Mononuclear cell (primary cell): ENCODE data around the gene PIGBOS1. TPM values are rescaled to one million over a fixed set of nuclear protein-coding genes. Genes with fewer than 3 reads are reported as not detected.
"Not testable (repeated sequence)": the region's sequence is repeated elsewhere in the genome, so short reads cannot be mapped to it uniquely, and the experiment has no call there.

Experiments
- H3K27me3 ChIP-seq: 2 replicates; pipeline ENCODE4 v1.6.0; 2011; ENCODE audit warnings: low read length, control low read depth; ENCODE audit not compliant: insufficient read depth
- H3K4me1 ChIP-seq: 2 replicates; pipeline ENCODE4 v1.5.1; 2011; ENCODE audit warnings: mild to moderate bottlenecking, low read length, control low read depth; ENCODE audit not compliant: insufficient read depth
- H3K4me3 ChIP-seq: 2 replicates; pipeline ENCODE4 v1.5.1; 2011; ENCODE audit warnings: mild to moderate bottlenecking, low read length, moderate library complexity
- H3K9me3 ChIP-seq: 2 replicates; pipeline ENCODE4 v1.5.1; 2011; ENCODE audit warnings: low read depth, mild to moderate bottlenecking, control low read depth, low read length
- total RNA-seq: library from RNA; depleted of rRNA; stranded (reverse); fragments of >200 nt; gene quantifications from one replicate; pipeline ENCODE4 v1.2.3, GENCODE V29; 2012

The PIGBOS1 gene
- total RNA-seq, 1 donor: 8.9 TPM

DNA sequence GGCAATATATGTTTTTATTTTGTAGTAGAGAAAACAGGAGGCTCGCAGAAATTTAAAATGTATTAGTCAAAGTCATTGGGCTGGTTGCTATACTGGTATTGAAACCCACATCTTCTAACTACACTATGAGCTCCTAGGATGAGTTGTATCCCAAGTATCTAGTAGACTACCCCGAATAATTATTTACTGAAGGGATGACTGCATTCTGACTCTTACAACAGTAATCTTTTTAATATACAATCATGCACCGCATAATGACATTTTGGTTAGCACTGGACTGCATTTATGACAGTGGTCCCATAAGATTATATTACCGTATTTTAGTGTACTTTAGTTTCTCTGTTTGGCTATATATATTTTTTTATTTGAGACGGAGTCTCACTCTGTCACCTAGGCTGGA, 15.4 kb upstream of the PIGBOS1 start:
- Histone ChIP-seq H3K4me3 (no peak overlapping the region), H3K4me1 (no peaks in the 10 kb centered on the region), H3K9me3 (no peaks in the 10 kb centered on the region), H3K27me3 (no peaks in the 10 kb centered on the region)

DNA sequence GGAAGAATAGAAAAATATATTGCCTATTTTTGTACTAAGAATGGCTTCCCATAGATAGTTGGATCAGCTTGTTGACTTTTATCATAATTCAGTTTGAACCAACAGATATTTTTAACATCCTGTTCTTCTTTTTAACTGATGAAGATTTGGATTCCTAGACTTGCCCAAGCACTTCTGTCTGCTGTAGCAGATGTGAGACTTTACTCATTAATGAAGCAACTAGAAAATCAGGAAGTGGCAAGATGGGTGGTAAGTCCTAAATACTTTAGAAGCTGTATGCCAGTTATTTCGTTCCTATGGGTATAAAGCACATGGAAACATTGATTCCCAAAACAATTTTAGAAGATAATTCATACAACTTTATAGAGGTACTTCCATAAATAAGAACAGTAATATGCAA, 8.5 kb upstream of the PIGBOS1 start:
- Histone ChIP-seq H3K4me1 (peaks cover 29% of the 10 kb centered on the region), H3K4me3 (no peak overlapping the region), H3K27me3 (no peaks in the 10 kb centered on the region), H3K9me3 (no peaks in the 10 kb centered on the region)

- no peak overlapping the region for H3K4me3 ChIP-seq
- H3K27me3 ChIP-seq: no peaks in the 10 kb centered on the region
- H3K4me1 ChIP-seq: peaks cover 54% of the 10 kb centered on the region
- no peaks in the 10 kb centered on the region for H3K9me3 ChIP-seq
Measured at GRCh38 chr15:55322467-55322866, 3.5 kb upstream of the PIGBOS1 start.

DNA sequence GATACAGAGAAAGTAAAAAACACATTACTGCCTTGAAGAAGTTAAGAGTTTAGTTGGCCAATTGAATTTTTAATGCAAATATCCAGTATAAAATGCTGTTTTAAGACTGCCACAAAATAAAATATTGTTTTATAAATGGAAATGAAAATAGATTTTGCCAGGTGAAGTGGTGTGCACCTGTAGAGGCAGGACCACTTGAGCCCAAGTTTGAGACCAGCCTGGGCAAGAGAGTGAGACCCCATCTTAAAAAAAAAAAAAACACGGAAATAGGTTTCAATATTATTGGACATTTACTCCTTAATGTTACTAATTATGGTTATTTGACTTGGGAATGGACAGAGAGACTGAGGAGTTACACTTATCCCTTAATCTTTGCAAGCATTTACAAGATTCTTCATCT, 2.0 kb upstream of the PIGBOS1 start:
- Histone ChIP-seq H3K9me3 (no peaks in the 10 kb centered on the region), H3K27me3 (no peaks in the 10 kb centered on the region), H3K4me1 (peaks cover 52% of the 10 kb centered on the region), H3K4me3 (no peak overlapping the region)

- Histone ChIP-seq H3K9me3 (no peaks in the 10 kb centered on the region), H3K4me1 (peaks cover 56% of the 10 kb centered on the region), H3K27me3 (no peaks in the 10 kb centered on the region), H3K4me3 (peak overlapping the region; percentile 1)
Measured at GRCh38 chr15:55320238-55320550, 1.3 kb upstream of the PIGBOS1 start.

DNA sequence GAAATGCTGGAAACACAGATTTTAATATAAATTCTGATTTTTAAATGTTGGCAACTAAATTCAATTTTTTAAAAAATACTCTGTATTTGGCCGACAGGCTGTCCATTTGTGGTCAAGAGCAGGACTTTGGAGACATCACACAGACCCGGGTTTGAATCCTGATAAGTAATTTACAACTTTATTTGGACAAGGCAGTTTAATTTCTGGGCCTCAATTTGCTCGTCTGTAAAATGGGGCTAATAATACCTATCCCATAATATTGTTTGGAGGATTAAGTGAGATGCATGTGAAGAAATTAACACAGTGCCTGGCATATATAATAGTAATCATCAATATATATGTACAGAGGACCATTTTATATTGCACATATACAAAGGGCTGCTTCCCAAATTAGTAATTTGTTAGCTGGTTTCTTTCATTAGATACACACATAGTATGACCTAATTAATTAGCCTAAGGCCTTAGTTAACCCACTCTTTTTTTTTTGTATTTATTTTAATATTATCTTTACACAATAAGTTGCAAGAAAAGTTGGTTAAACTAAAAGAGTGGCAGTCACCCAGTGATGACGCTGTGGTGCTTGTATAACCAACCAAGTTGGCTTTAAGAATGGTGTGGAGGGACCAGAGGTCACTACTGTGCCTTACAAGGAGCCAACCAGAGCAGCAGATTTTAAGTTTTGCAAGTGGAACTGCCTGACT, 764 bp upstream of the PIGBOS1 start:
- Histone ChIP-seq H3K4me3 (peak overlapping the region; percentile 99), H3K4me1 (peaks cover 56% of the 10 kb centered on the region), H3K27me3 (no peaks in the 10 kb centered on the region), H3K9me3 (no peaks in the 10 kb centered on the region)

DNA sequence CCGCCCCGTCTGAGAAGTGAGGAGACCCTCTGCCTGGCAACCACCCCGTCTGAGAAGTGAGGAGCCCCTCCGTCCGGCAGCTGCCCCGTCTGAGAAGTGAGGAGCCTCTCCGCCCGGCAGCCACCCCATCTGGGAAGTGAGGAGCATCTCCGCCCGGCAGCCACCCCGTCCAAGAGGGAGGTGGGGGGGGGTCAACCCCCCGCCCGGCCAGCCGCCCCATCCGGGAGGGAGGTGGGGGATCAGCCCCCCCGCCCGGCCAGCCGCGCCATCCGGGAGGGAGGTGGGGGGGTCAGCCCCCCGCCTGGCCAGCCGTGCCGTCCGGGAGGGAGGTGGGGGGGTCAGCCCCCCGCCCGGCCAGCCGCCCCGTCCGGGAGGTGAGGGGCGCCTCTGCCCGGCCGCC, 16.1 kb downstream of the PIGBOS1 start:
- H3K4me1 ChIP-seq, H3K4me3 ChIP-seq, H3K9me3 ChIP-seq, H3K27me3 ChIP-seq: not testable (repeated sequence)

DNA sequence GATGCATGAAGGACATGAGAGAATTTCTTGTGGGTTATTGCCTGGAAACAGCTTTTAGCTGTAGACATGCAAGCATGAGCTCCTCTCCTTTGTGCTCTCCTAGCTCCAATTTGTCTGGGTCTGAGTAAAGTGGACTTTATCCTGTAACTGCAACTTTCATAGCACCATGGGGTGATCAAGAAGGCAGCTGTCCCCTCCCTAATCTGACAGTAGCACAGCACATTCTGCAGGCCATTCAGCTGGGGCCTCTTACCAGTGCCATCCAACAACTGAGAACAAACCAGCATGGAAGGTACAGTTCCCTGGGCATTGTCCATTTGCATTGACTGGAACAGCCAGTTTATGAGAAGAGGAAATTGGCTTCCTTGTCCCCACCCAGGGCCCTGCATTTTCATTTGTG, 21.6 kb downstream of the PIGBOS1 start:
- Histone ChIP-seq H3K9me3 (no peaks in the 10 kb centered on the region), H3K4me1 (peaks cover 15% of the 10 kb centered on the region), H3K4me3 (no peak overlapping the region), H3K27me3 (no peaks in the 10 kb centered on the region)

GRCh38 chr15:55290528-55291057, 28.3 kb downstream of the PIGBOS1 start:
- Histone ChIP-seq H3K27me3 (no peaks in the 10 kb centered on the region), H3K4me1 (peaks cover 48% of the 10 kb centered on the region), H3K4me3 (peak overlapping the region; percentile 95), H3K9me3 (no peaks in the 10 kb centered on the region)

- Histone ChIP-seq H3K4me3 (peak within 1 kb of the TSS; percentile 95), H3K9me3 (no peaks in the 10 kb centered on the region), H3K4me1 (peaks cover 55% of the 10 kb centered on the region), H3K27me3 (no peaks in the 10 kb centered on the region)
Measured at GRCh38 chr15:55289746-55290527, 29.0 kb downstream of the PIGBOS1 start, which contains the start of gene RAB27A. Gene RAB27A, minus strand, starts transcription at chr15:55289813. Its CDS starts 54,879 bp downstream, at chr15:55234934.

GRCh38 chr15:55289011-55289745, 29.7 kb downstream of the PIGBOS1 start:
- Histone ChIP-seq H3K27me3 (no peaks in the 10 kb centered on the region), H3K9me3 (no peaks in the 10 kb centered on the region), H3K4me3 (peak overlapping the region; percentile 95), H3K4me1 (peaks cover 62% of the 10 kb centered on the region)

DNA sequence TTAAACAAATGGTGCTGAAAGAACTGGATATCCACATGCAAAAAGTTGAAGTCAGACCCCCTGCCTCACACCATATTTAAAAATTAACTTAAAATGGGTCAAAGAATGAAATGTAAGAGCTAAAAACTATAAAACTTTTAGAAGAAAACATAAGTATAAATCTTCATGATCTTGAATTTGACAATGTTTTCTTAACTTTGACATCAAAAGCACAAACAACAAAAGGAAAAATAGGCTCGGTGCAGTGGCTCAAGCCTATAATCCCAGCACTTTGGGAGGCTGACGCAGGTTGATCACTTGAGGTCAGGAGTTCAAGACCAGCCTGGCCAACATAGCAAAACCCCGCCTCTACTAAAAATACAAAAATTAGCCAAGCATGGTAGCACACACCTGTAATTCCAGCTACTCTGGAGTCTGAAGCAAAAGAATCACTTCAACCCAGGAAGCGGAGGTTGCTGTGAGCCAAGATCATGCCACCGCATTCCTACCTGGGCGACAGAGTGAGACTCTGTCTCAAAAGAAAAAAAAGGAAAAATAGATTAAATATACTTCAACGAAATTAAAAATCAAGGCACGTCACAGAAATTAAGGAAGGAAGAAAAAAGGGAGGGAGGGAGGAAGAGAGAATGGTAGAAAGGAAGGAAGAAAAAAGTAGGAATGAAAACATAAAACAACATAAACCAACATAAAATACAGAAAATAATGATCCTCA, 30.8 kb downstream of the PIGBOS1 start:
- H3K9me3 ChIP-seq: no peaks in the 10 kb centered on the region
- H3K27me3 ChIP-seq: no peaks in the 10 kb centered on the region
- H3K4me3 ChIP-seq: peak overlapping the region; percentile 95
- H3K4me1 ChIP-seq: peaks cover 72% of the 10 kb centered on the region

DNA sequence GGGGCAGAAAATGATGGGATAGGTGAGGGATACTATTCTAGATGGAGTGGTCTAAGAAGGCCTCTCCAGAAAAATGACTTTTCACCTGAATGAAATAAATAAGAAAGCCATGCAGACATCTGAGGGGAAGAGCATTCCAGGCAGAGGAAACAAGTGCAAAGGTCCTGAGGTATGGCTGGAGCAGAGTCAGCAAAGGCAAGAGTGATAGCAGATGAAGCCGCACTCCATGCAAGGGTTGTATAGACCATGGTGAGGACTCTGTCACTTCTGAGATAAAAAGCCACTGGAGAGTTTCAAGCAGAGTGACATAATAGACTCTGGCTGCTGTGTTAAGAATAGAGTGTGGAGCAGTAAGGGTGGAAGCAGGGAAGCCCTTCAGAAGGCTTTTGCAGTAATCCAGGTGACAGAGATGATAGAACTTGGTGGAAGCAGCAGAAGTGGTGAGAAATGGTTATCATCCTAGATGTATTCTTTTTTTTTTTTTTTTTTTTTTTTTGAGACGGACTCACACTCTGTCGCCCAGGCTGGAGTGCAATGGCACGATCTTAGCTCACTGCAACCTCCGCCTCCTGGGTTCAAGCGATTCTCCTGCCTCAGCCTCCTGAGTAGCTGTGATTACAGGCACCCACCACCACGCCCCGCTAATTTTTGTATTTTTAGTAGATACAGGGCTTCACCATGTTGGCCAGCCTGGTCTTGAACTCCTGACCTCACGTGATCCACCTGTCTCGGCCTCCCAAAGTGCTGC, 32.3 kb downstream of the PIGBOS1 start:
- H3K4me1 ChIP-seq: peaks cover 80% of the 10 kb centered on the region
- not testable (repeated sequence) for H3K4me3 ChIP-seq, H3K9me3 ChIP-seq, H3K27me3 ChIP-seq

- H3K9me3 ChIP-seq: no peaks in the 10 kb centered on the region
- H3K4me1 ChIP-seq: peaks cover 92% of the 10 kb centered on the region
- no peaks in the 10 kb centered on the region for H3K27me3 ChIP-seq
- no peak overlapping the region for H3K4me3 ChIP-seq
Measured at GRCh38 chr15:55284426-55284825, 34.5 kb downstream of the PIGBOS1 start.
